BJ (cell line): ENCODE results near the gene PRKCE. TPM values are rescaled to one million over a fixed set of nuclear protein-coding genes. Genes with fewer than 3 reads are reported as not detected.

Source experiments
- CTCF ChIA-PET: fragments of 350-600 bp; formaldehyde crosslinking; extraction: SDS; loops from one replicate; lab custom pipeline; 2021; ENCODE audit warnings: antibody characterized with exemption, inconsistent platforms; lab: Yijun Ruan, JAX
- POLR2A ChIA-PET: fragments of 300-600 bp; sonication (Branson Sonifier 250); formaldehyde crosslinking; extraction: SDS; loops from one replicate; lab custom pipeline; 2021; ENCODE audit warnings: antibody characterized with exemption; lab: Charles Lee
- DNase-seq: peaks from one replicate; pipeline ENCODE4 v3.0.0-alpha.2; 2011; ENCODE audit warnings: low read depth
- H3K27me3 ChIP-seq: 2 replicates; pipeline ENCODE4 v1.6.0; 2011; ENCODE audit warnings: low read length; ENCODE audit not compliant: control insufficient read depth, insufficient read depth
- H3K36me3 ChIP-seq: 2 replicates; pipeline ENCODE4 v1.5.1; 2011; ENCODE audit warnings: low read length; ENCODE audit not compliant: control insufficient read depth, insufficient read depth
- H3K4me3 ChIP-seq: 2 replicates; pipeline ENCODE4 v1.5.1; 2011; ENCODE audit warnings: low read depth, mild to moderate bottlenecking, control low read depth, low read length
- CTCF ChIP-seq: IDR thresholded peaks from 2 replicates; pipeline ENCODE4 v1.5.1; 2011; ENCODE audit warnings: low read depth, mild to moderate bottlenecking, control low read depth, inconsistent platforms, low read length, moderate library complexity; ENCODE audit not compliant: insufficient read depth
- polyA plus RNA-seq: library from polyadenylated mRNA; depleted of rRNA; stranded (reverse); fragments of >200 nt; gene quantifications from 2 replicates; pipeline ENCODE4 v1.2.3, GENCODE V29; 2011

Gene PRKCE
- polyA plus RNA-seq, 1 experiment: 19.7 TPM

GRCh38 chr2:45974056-45974455 lies 322.6 kb downstream of the PRKCE start:
- H3K36me3 ChIP-seq: no peaks in the 10 kb centered on the region
- DNase-seq: no peak
- ChIA-PET POLR2A (no interaction called here), CTCF (no interaction called here)
- no peak for TF ChIP-seq CTCF
- no peaks in the 10 kb centered on the region for H3K27me3 ChIP-seq
- H3K4me3 ChIP-seq: no peak overlapping the region

- no peak for DNase-seq
- no peaks in the 10 kb centered on the region for H3K27me3 ChIP-seq
- CTCF ChIA-PET: no interaction called here
- no peaks in the 10 kb centered on the region for H3K36me3 ChIP-seq
- no peak overlapping the region for H3K4me3 ChIP-seq
- POLR2A ChIA-PET: no interaction called here
- no peak for TF ChIP-seq CTCF
These were observed 323.4 kb downstream of the PRKCE start for GRCh38 chr2:45974762-45975408.

- no peak overlapping the region for H3K4me3 ChIP-seq
- H3K36me3 ChIP-seq: no peaks in the 10 kb centered on the region
- ChIA-PET POLR2A (no interaction called here), CTCF (no interaction called here)
- no peaks in the 10 kb centered on the region for H3K27me3 ChIP-seq
- TF ChIP-seq CTCF: no peak
- no peak for DNase-seq
These were observed 324.5 kb downstream of the PRKCE start for GRCh38 chr2:45975752-45976517.

GRCh38 chr2:45978302-45978859 lies 326.9 kb downstream of the PRKCE start:
- H3K27me3 ChIP-seq: no peaks in the 10 kb centered on the region
- POLR2A ChIA-PET: no interaction called here
- no peaks in the 10 kb centered on the region for H3K36me3 ChIP-seq
- no peak for TF ChIP-seq CTCF
- no peak overlapping the region for H3K4me3 ChIP-seq
- no peak for DNase-seq
- CTCF ChIA-PET: interaction anchor here (1.0 to 1.4 kb wide), 2 partner anchors 10 to 15 kb away, joined by 3 to 4 read pairs; no protein-coding TSS in a partner anchor

GRCh38 chr2:45979065-45979464 lies 327.6 kb downstream of the PRKCE start:
- ChIA-PET CTCF (no interaction called here), POLR2A (no interaction called here)
- TF ChIP-seq CTCF: no peak
- Histone ChIP-seq H3K27me3 (no peaks in the 10 kb centered on the region), H3K4me3 (no peak overlapping the region), H3K36me3 (no peaks in the 10 kb centered on the region)
- DNase-seq: no peak
